Measurements from ENCODE around the gene PKHD1.

- TF ChIP-seq ZNF615 (CRISPR knock-in tag; IDR thresholded peaks at IDR 0.05; ENCODE audit: borderline replicate concordance), result no peak
- TF ChIP-seq BRCA1 (CRISPR knock-in tag; IDR thresholded peaks at IDR 0.05), result no peak
- TF ChIP-seq CTCF (CRISPR knock-in tag; IDR thresholded peaks at IDR 0.05), result no peak
Observed at GRCh38 chr6:51846531-51846930, 240.9 kb downstream of the PKHD1 start.

All from HepG2 (cell line).